GM12892 (cell line): ENCODE data around the gene CDKL5.

Source experiments
- DNase-seq: peaks from one replicate; pipeline ENCODE4 v3.0.0; 2011; ENCODE audit not compliant: insufficient read length
- FAIRE-seq: peaks from 2 replicates; lab custom pipeline; 2011; peaks lifted over from hg19 to GRCh38; lab: Jason Lieb, UNC
- POLR2A ChIP-seq: IDR thresholded peaks from 2 replicates; pipeline ENCODE4 v1.6.1; 2011; ENCODE audit warnings: low read depth, low read length, control low read depth
- POLR2AphosphoS5 ChIP-seq: IDR thresholded peaks from 2 replicates; pipeline ENCODE4 v1.6.1; 2011; ENCODE audit warnings: low read depth, low read length, control low read depth
- TAF1 ChIP-seq: IDR thresholded peaks from 2 replicates; pipeline ENCODE4 v1.6.1; 2011; ENCODE audit warnings: low read depth, mild to moderate bottlenecking, control low read depth, low read length, borderline replicate concordance

Gene CDKL5

DNA sequence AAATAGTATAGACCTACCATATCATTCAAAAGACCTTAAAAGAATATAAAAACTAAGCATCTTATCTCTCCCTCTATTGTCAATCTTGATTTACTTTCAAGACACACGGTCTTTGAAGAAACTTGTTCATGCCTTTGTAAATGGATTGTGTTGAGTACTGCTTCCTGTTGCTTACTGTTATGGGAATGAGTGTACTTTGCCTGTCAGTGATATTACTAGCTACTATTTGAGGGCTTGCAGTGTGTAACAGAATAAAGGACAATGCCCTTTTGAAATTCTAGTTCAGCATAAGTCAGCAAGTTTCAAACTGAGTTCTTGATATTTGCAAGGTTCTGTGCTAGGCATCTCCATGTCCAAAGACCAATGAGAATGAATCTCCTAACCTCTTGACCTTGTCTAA is 36.0 kb downstream of the CDKL5 start:
- TF ChIP-seq TAF1 (no peak), POLR2A (no peak), POLR2AphosphoS5 (no peak)
- DNase-seq = no peak
- no peak for FAIRE-seq

DNA sequence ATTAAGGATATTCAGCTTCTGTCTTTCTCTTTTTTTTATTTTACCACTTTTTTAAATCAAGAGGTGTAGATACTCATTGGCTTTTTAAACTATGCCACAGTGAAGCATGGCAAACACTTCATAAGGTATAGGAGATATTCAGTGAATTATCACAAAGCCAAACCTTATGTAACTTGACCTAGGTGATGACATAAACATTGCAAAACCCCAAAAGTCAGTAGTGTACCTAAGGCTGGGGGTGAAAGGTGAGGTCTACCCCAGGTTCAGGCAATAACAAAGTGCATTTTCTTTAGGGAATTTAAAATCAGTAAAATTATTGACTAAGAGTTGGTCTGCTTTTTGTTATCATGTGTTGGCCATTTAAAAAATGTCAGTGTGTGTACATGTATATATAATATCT is 39.1 kb downstream of the CDKL5 start:
- FAIRE-seq (no peak), DNase-seq (no peak)
- TF ChIP-seq TAF1 = no peak

DNA sequence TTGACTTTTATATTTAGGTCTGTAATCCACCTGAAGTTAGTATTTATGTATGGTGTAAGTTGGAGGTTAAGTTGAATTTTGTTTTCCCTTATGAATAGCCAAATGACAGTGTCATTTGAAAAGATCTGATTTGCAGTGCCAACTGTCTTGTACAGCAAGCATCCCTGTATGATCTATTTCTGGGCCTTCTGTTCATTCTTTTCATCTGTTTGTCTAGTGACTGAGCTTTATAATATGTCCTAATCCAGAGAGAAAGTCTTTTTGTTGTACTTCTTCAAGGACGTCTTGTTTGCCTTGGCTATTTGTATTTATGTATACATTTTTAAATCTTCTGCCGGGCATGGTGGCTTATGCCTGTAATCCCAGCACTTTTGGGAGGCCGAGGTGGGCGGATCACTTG is 39.6 kb downstream of the CDKL5 start:
- TF ChIP-seq POLR2AphosphoS5 (no peak), POLR2A (no peak), TAF1 (no peak)
- DNase-seq = no peak
- FAIRE-seq = no peak

DNA sequence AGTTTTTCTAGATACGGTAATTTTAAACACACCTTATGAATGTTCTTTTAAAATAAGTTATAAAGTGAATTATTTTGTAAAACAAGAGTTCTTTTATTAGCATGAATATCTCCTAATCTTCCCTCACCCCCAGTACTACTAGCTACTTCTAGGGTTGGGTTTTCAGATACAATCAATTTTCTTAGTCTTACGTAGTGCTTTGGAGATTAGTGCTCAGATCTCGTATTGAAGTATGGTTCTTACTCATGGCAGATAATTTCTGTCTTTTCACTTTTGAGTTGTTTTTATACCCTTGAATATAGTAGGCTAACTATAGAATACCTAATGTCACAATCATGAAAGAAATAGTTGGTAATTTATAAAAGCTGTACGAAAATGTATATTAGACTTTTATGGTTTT is 43.2 kb downstream of the CDKL5 start:
- DNase-seq (no peak), FAIRE-seq (no peak)
- TF ChIP-seq TAF1 = no peak
- no peak for TF ChIP-seq POLR2A
- no peak for TF ChIP-seq POLR2AphosphoS5

DNA sequence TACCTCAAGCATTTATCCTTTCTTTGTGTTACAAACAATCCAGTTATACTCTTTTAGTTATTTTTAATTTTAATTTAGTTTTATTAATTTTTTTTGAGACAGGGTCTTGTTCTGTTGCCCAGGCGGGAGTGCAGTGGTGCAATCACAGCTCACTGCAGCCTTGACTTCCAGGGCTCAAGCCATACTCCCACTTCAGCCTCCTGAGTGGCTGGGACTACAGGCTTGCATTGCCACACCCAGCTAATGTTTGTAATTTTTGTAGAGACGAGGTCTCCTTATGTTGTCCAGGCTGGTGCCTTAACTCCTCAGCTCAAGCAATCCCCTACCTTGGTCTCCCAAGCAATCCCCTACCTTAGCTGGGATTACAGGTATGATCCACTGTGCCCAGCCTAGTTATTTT is 45.9 kb downstream of the CDKL5 start:
- no peak for FAIRE-seq
- TF ChIP-seq POLR2AphosphoS5 = no peak
- no peak for TF ChIP-seq POLR2A
- TF ChIP-seq TAF1 = no peak
- DNase-seq = no peak

DNA sequence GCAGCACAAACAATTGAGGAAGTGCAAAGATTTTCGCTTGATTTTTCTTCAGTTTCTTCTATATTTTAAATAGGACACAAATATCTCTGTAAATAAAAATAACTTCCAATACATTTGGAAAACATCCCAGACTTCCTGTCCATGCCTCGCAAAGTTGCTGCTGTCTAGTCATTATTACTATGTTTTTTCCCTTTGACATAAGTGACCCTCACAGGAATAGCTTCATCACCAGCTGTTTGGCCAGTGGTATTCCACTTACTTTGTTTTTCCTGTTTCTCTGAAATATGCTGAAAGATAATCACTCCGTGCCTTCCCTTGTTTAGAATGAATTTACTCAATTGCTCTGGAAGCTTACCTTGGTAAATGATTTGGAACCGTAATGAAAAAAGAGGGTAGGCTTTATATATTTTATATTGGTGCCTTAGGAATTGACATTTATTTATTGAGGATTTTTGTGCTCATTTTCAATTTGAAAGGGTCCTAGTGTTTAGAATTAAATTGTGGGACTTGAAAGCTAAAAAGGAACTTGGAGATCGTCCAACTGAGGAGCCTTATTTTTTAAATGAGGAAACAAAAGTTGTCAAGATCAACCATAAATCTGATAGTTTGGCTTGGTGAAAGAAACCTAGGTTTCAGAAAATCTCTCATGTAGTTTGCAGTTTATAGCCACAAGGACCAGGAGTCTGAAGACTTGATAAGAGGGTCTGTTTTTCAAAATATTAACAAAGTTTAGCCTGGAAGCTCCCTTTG is 65.6 kb downstream of the CDKL5 start:
- DNase-seq (no peak), FAIRE-seq (no peak)
- TF ChIP-seq POLR2AphosphoS5 = no peak
- TF ChIP-seq POLR2A = no peak
- TF ChIP-seq TAF1 = no peak

DNA sequence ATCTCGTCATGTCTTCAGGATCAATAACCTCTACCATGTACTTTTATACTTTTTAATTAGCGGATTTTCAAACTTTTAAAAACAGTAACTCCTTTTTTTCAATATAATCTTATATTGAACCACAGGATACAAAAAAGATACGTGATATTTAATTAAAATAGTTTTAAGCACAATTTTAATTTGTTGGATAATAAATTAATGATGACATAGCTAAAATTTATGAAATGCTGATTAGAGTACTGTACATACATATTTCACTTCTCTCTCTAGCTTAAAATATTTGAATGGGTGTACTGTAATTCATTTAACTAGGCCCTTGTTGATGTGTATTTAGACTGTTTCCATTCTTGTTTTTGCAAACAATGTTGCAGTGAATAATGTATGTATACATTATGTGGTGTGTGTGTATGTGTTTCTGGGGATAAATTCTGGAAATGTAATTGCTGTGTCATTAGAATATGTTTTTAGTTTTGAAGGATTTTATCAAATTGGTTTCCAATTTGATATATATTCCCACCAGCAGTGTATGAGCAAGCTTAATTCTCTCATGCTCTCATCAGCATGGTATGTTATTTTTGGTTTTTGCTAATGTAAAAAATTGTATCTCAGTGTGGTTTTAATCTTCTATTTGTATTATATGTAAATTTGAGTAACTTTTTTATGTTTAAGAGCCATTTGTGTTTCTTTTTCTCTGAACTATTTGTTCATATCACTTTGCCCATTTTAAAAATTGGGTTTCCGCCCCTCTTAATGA is 66.4 kb downstream of the CDKL5 start:
- no peak for FAIRE-seq
- TF ChIP-seq POLR2A = no peak
- TF ChIP-seq TAF1 = no peak
- no peak for TF ChIP-seq POLR2AphosphoS5
- no peak for DNase-seq

DNA sequence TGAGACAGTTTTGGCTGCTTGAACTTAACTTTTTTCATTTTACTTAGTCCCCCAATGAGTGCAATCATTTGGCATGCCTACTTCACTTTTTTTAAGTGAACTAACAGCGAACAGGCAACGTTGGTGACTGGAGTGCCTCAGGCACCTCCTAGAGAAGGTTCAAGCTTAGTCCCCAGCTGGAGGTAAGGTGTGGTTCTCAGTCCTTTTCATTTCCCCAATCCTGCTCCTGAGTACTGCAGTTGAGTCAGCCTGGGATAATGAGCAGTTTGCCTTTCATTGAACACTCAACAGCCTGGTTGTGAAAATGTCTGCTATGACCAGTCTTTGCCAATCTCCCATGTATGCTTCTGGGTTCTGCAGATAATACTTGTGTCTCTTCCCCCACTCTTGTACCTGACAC is 109.5 kb downstream of the CDKL5 start:
- TF ChIP-seq TAF1 (no peak), POLR2AphosphoS5 (no peak), POLR2A (no peak)
- DNase-seq (no peak), FAIRE-seq (no peak)

DNA sequence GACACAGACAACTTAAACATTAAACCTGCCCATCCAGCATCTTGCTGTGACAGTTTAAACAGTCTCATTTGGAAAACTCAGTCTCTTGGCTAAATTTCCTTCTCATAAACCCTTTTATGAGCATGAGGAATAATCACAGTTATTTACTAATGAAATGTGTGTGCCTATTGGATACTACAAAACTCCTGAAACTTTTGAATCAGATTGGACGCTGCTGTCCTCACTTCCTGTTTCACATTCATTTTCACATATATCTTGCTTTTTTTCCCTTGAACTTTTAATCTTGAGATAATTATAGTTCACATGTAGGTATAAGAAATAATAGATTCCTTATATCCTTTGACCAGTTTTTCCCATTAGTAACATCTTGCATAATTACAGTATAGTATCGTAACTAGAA is 111.7 kb downstream of the CDKL5 start:
- TF ChIP-seq POLR2A (no peak), TAF1 (no peak), POLR2AphosphoS5 (no peak)
- DNase-seq (no peak), FAIRE-seq (no peak)

DNA sequence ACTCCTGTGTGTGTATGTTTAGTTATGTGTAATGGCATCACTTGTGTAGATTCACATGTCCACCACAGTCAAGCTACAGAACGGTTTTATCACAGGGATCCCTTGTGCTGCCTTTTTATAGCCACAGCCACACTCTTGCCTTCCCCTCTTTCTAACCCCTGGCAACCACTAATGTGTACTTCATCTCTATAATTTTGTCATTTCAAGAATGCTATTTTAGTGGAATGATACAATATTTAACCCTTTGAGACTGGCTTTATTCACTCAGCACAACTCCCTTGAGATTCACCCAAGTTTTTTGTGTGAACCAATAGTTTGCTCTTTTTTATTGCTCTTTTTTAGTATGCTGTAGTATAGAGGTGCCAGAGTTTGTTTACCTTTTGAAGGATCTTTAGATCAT is 112.1 kb downstream of the CDKL5 start:
- no peak for FAIRE-seq
- no peak for TF ChIP-seq POLR2AphosphoS5
- no peak for TF ChIP-seq TAF1
- no peak for TF ChIP-seq POLR2A
- no peak for DNase-seq

DNA sequence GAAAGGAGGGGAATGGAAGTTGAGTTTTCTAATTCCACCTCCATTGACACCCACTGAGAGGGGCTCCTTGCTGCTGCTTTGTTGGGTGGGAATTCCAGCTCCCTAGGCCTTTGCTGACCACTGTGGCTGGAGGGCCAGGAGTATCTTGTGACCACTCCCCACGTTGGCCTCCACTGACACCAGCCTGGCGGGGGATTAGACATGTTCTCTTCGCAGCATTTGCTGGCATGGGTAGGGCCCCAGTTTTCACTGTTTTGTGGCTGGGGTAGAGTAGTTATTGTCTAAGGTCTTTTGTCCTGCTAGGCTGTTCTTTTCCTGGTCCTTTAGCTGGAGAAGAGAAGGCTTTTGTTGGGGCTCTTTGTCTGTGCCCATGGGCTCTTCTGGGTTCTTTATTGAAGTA is 116.7 kb downstream of the CDKL5 start:
- DNase-seq (no peak), FAIRE-seq (no peak)
- TF ChIP-seq POLR2AphosphoS5 (no peak), POLR2A (no peak), TAF1 (no peak)

DNA sequence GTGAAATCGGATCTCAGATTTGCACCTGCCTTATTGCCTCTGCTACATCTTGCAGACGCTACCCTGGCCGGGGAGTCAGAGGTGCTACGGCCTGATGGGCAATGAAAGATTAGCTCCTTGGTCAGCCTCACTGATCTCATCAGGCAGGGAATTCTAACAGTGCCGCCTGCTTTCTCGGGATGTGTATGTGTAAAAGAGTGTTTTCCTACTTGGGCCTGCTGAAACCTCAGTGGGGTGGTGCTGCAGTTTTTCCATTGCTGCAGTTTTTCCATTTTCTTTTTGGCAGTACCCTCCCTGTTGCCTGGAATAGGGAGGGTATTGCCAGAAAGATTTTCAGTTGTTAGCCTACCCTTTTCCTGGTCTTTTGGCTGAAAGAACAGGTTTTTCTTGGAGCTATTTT is 117.5 kb downstream of the CDKL5 start:
- FAIRE-seq = no peak
- no peak for DNase-seq
- TF ChIP-seq POLR2AphosphoS5 (no peak), TAF1 (no peak), POLR2A (no peak)

DNA sequence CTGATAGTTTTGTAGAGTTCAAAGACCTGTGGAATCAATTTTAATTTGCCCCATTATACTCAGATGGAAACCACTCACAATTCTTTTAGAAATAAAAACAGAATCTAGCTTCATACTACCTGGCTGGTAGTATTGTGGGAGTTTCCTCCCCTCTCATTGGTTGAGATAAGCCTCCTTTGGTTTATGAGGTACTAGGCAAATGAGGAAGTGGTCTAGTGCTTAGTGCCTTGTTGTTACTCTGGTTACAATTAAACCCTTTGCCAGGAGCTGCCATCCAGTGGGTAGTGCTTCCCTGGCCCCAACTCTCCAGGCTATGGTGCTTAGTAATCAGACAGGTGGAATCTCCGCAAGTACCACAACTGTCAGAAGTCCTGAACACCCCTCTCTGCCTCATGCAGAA is 118.3 kb downstream of the CDKL5 start:
- TF ChIP-seq POLR2A (no peak), POLR2AphosphoS5 (no peak), TAF1 (no peak)
- FAIRE-seq (no peak), DNase-seq (no peak)

DNA sequence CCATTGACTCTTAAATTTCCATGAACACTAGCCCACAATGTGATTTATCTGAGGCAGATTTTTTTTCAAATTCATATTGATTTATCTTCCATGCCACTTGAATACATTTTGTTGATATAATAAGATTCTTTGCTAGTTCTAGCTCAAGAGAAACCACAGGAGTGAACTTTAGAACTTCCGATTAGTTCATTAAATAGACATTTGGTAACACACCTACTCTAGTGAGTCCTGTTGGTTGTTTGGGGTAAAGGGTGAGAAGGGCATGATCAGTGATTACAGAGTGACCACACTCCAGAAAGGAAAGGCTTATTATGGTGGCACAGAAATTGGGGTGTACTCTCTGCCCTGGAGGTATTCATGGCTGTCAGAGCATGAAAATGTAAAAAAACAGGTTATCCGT is 120.4 kb downstream of the CDKL5 start:
- FAIRE-seq (no peak), DNase-seq (no peak)
- TF ChIP-seq POLR2AphosphoS5 (no peak), POLR2A (no peak), TAF1 (no peak)
